ENCODE data around the gene CEP192.

DNA sequence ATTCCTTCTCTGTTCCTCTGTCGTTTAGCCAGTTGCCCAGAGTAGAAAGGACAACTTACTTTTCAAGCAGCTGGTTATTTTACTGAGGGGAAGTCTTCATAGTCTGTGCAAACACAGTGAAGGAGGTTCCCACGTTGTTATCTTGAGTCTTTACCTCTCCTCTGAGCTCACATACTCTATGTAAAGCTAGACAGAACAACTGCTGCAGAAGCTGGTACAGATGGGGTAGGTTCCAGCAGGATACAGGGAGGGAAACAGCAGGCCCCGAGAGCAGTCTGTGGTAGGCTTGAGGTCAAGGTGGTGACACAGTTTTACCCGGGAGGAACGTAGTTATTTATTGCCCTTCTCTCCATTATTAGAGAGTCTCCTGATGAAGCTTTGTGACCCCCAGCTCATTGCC, 134.0 kb downstream of the CEP192 start:
- TF ChIP-seq, protein P1, sequence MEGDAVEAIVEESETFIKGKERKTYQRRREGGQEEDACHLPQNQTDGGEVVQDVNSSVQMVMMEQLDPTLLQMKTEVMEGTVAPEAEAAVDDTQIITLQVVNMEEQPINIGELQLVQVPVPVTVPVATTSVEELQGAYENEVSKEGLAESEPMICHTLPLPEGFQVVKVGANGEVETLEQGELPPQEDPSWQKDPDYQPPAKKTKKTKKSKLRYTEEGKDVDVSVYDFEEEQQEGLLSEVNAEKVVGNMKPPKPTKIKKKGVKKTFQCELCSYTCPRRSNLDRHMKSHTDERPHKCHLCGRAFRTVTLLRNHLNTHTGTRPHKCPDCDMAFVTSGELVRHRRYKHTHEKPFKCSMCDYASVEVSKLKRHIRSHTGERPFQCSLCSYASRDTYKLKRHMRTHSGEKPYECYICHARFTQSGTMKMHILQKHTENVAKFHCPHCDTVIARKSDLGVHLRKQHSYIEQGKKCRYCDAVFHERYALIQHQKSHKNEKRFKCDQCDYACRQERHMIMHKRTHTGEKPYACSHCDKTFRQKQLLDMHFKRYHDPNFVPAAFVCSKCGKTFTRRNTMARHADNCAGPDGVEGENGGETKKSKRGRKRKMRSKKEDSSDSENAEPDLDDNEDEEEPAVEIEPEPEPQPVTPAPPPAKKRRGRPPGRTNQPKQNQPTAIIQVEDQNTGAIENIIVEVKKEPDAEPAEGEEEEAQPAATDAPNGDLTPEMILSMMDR (IDR thresholded peaks at IDR 0.05), result no peak
- TF ChIP-seq POLR2AphosphoS5 (IDR thresholded peaks at IDR 0.05) (no peak), POLR2A (IDR thresholded peaks at IDR 0.05) (no peak), EP300 (IDR thresholded peaks at IDR 0.05) (no peak)

Measured in sigmoid colon (tissue), 4 donors.